ENCODE results near the gene SIRT2.
"Not testable (repeated sequence)": the region's sequence is repeated elsewhere in the genome, so short reads cannot be mapped to it uniquely, and the experiment has no call there.

SIRT2 gene

DNA sequence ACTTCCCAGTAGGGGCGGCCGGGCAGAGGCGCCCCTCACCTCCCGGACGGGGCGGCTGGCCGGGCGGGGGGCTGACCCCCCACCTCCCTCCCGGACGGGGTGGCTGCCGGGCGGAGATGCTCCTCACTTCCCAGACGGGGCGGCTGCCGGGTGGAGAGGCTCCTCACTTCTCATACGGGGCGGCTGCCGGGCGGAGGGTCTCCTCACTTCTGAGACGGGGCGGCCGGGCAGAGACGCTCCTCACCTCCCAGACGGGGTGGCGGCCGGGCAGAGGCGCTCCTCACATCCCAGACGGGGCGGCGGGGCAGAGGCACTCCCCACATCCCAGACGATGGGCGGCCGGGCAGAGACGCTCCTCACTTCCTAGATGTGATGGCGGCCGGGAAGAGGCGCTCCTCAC, 43.7 kb downstream of the SIRT2 start:
- not testable (repeated sequence) for H2AK5ac ChIP-seq (ENCODE audit: low read length, severe bottlenecking); H3K14ac ChIP-seq (ENCODE audit: low read length in 2 of 2); H2BK5ac ChIP-seq (ENCODE audit: low read depth, low read length, poor library complexity, severe bottlenecking); H3K27me3 ChIP-seq (ENCODE audit: control insufficient read depth in 1 of 2, insufficient read depth in 1 of 2, low read length in 2 of 2); H2BK12ac ChIP-seq (ENCODE audit: low read length in 2 of 2); H2BK120ac ChIP-seq (ENCODE audit: low read depth, low read length); H3K9ac ChIP-seq (ENCODE audit: low read length); H3K9me3 ChIP-seq (ENCODE audit: control insufficient read depth, low read length); H2BK15ac ChIP-seq (ENCODE audit: low read depth, poor library complexity, severe bottlenecking); H3K36me3 ChIP-seq (ENCODE audit: control insufficient read depth in 1 of 2, insufficient read depth in 2 of 2, low read depth in 1 of 2, low read length in 2 of 2); H3K18ac ChIP-seq (ENCODE audit: low read depth in 1 of 2, low read length in 2 of 2); H3K4me2 ChIP-seq (ENCODE audit: low read length, poor library complexity, severe bottlenecking); H4K91ac ChIP-seq (ENCODE audit: low read length); H2AFZ ChIP-seq (ENCODE audit: low read depth, low read length); H3K27ac ChIP-seq (ENCODE audit: low read length, poor library complexity, severe bottlenecking); H3K4me3 ChIP-seq (ENCODE audit: insufficient read depth in 1 of 2, low read depth in 1 of 2, low read length in 2 of 2); H3K23ac ChIP-seq (ENCODE audit: low read length in 2 of 2); DNase-seq; H3K79me1 ChIP-seq (replicated peaks; ENCODE audit: low read length, poor library complexity, severe bottlenecking); H3K4ac ChIP-seq (ENCODE audit: low read depth in 1 of 2, low read length in 2 of 2); H4K8ac ChIP-seq (ENCODE audit: low read length)
- 99% methylated on average over 20 of the region's 37 CpGs for WGBS
- H3K4me1 ChIP-seq (ENCODE audit: control insufficient read depth, insufficient read depth, low read depth, low read length) = peaks cover 15% of the 10 kb centered on the region

DNA sequence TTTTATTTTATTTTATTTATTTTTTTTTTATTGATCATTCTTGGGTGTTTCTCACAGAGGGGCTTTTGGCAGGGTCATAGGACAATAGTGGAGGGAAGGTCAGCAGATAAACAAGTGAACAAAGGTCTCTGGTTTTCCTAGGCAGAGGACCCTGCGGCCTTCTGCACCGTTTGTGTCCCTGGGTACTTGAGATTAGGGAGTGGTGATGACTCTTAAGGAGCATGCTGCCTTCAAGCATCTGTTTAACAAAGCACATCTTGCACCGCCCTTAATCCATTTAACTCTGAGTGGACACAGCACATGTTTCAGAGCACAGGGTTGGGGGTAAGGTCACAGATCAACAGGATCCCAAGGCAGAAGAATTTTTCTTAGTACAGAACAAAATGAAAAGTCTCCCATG, 44.5 kb downstream of the SIRT2 start:
- H2BK120ac ChIP-seq (ENCODE audit: low read depth, low read length); H3K9ac ChIP-seq (ENCODE audit: low read length); H3K4me3 ChIP-seq (ENCODE audit: insufficient read depth in 1 of 2, low read depth in 1 of 2, low read length in 2 of 2); H3K4ac ChIP-seq (ENCODE audit: low read depth in 1 of 2, low read length in 2 of 2); H4K8ac ChIP-seq (ENCODE audit: low read length); H3K27ac ChIP-seq (ENCODE audit: low read length, poor library complexity, severe bottlenecking); H4K91ac ChIP-seq (ENCODE audit: low read length); H3K27me3 ChIP-seq (ENCODE audit: control insufficient read depth in 1 of 2, insufficient read depth in 1 of 2, low read length in 2 of 2); H3K4me2 ChIP-seq (ENCODE audit: low read length, poor library complexity, severe bottlenecking); H2BK12ac ChIP-seq (ENCODE audit: low read length in 2 of 2); H2AFZ ChIP-seq (ENCODE audit: low read depth, low read length); H3K36me3 ChIP-seq (ENCODE audit: control insufficient read depth in 1 of 2, insufficient read depth in 2 of 2, low read depth in 1 of 2, low read length in 2 of 2); DNase-seq; H3K18ac ChIP-seq (ENCODE audit: low read depth in 1 of 2, low read length in 2 of 2); H2AK5ac ChIP-seq (ENCODE audit: low read length, severe bottlenecking); H2BK15ac ChIP-seq (ENCODE audit: low read depth, poor library complexity, severe bottlenecking); H3K79me1 ChIP-seq (replicated peaks; ENCODE audit: low read length, poor library complexity, severe bottlenecking); H3K14ac ChIP-seq (ENCODE audit: low read length in 2 of 2); H3K23ac ChIP-seq (ENCODE audit: low read length in 2 of 2); H3K9me3 ChIP-seq (ENCODE audit: control insufficient read depth, low read length); H2BK5ac ChIP-seq (ENCODE audit: low read depth, low read length, poor library complexity, severe bottlenecking): not testable (repeated sequence)
- WGBS = 27% methylated on average over 1 of the region's 3 CpGs
- peaks cover 15% of the 10 kb centered on the region for H3K4me1 ChIP-seq (ENCODE audit: control insufficient read depth, insufficient read depth, low read depth, low read length)

DNA sequence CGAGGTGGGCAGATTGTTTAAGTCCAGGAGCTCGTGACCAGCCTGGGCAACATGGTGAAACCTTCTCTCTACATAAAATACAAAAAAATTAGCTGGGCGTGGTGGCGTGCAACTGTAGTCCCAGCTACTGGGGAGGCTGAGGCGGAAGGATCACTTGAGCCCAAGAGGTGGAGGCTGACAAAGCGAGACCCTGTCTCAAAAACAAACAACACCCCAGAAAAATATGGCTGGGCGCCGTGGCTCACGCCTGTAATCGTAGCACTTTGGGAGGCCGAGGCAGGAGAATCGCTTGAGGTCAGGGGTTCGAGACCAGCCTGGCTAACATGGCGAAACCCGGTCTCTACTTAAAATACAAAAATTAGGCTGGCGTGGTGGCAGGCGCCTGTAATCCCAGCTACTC, 46.2 kb downstream of the SIRT2 start:
- Histone ChIP-seq H2BK5ac (ENCODE audit: low read depth, low read length, poor library complexity, severe bottlenecking) (no peak overlapping the region), H3K36me3 (ENCODE audit: control insufficient read depth in 1 of 2, insufficient read depth in 2 of 2, low read depth in 1 of 2, low read length in 2 of 2) (peaks cover 0 to 7% of the 10 kb centered on the region in 2 experiments), H2AK5ac (ENCODE audit: low read length, severe bottlenecking) (peak overlapping the region; percentile 20), H4K91ac (ENCODE audit: low read length) (no peak overlapping the region), H3K9me3 (ENCODE audit: control insufficient read depth, low read length) (no peaks in the 10 kb centered on the region), H2BK12ac (ENCODE audit: low read length in 2 of 2) (peak overlapping the region in 1 of 2 experiments; percentile 96), H2BK15ac (ENCODE audit: low read depth, poor library complexity, severe bottlenecking) (peak overlapping the region; percentile 57), H3K14ac (ENCODE audit: low read length in 2 of 2) (no peak overlapping the region), H3K4ac (ENCODE audit: low read depth in 1 of 2, low read length in 2 of 2) (no peak overlapping the region), H3K4me1 (ENCODE audit: control insufficient read depth, insufficient read depth, low read depth, low read length) (peaks cover 18% of the 10 kb centered on the region), H3K23ac (ENCODE audit: low read length in 2 of 2) (no peak overlapping the region), H3K18ac (ENCODE audit: low read depth in 1 of 2, low read length in 2 of 2) (no peak overlapping the region), H3K79me1 (replicated peaks; ENCODE audit: low read length, poor library complexity, severe bottlenecking) (peaks cover 1% of the 10 kb centered on the region), H2AFZ (ENCODE audit: low read depth, low read length) (peak overlapping the region; percentile 95), H3K9ac (ENCODE audit: low read length) (peak overlapping the region; percentile 91), H3K4me3 (ENCODE audit: insufficient read depth in 1 of 2, low read depth in 1 of 2, low read length in 2 of 2) (peak overlapping the region in 1 of 2 experiments; percentile 90), H3K4me2 (ENCODE audit: low read length, poor library complexity, severe bottlenecking) (peak overlapping the region; percentile 60), H3K27me3 (ENCODE audit: control insufficient read depth in 1 of 2, insufficient read depth in 1 of 2, low read length in 2 of 2) (no peaks in the 10 kb centered on the region), H4K8ac (ENCODE audit: low read length) (peak overlapping the region; percentile 22), H3K27ac (ENCODE audit: low read length, poor library complexity, severe bottlenecking) (peak overlapping the region; percentile 97), H2BK120ac (ENCODE audit: low read depth, low read length) (no peak overlapping the region)
- 92% methylated on average over 15 of the region's 17 CpGs for WGBS
- DNase-seq = no peak

DNA sequence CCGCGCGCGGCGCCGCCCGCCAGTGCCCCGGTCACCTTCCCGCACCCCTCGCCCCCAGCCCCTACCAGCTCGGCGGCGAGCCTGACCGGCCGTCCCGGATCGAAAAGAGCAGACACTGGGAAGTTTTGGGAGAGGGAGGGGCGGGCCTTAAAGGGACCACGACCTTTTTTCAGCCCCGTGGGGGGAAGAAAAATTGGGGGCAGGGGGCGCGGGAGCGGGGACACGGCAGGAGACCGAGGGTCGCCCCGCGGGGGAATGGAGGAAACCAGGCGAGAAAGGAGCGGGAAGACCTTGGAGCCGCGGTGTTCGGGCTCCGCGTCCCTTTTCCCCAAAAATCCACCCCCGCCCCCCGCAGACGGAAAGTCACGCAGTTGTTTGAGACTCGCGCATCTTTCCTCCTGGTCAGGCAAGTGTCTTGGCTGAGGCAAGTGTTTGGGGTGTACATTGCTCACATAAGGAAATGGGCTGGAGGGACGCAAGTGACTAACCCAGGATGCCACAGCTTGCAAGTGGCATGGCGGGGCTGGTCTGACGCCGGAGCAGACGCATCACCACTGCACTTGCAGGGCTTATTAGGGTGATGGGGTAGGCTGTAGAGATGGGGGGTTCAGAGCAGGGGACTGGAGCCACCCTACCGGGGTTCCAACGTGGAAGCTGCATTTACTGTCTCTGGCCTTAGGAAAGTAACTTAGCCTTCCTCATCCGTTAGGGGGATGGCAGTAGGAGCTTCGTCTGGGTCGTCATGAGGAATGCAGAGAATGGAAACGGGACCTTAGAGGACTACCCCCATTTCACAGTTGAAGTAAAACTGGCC, 47.0 kb downstream of the SIRT2 start:
- WGBS = 2% methylated on average over 36 of the region's 52 CpGs
- Histone ChIP-seq H3K18ac (ENCODE audit: low read depth in 1 of 2, low read length in 2 of 2) (peak overlapping the region; percentile 47 to 97), H3K4me3 (ENCODE audit: insufficient read depth in 1 of 2, low read depth in 1 of 2, low read length in 2 of 2) (peak overlapping the region; percentile 81 to 90)

More for the DNA sequence above, 47.0 kb downstream of the SIRT2 start:
- Histone ChIP-seq H2AK5ac (ENCODE audit: low read length, severe bottlenecking) (peak overlapping the region; percentile 20), H3K4me1 (ENCODE audit: control insufficient read depth, insufficient read depth, low read depth, low read length) (peaks cover 22% of the 10 kb centered on the region), H3K4me2 (ENCODE audit: low read length, poor library complexity, severe bottlenecking) (peak overlapping the region; percentile 60), H3K14ac (ENCODE audit: low read length in 2 of 2) (peak overlapping the region in 1 of 2 experiments; percentile 61), H2AFZ (ENCODE audit: low read depth, low read length) (peak overlapping the region; percentile 95), H3K27me3 (ENCODE audit: control insufficient read depth in 1 of 2, insufficient read depth in 1 of 2, low read length in 2 of 2) (no peaks in the 10 kb centered on the region), H3K4ac (ENCODE audit: low read depth in 1 of 2, low read length in 2 of 2) (peak overlapping the region; percentile 42 to 66), H4K8ac (ENCODE audit: low read length) (peak overlapping the region; percentile 93), H2BK5ac (ENCODE audit: low read depth, low read length, poor library complexity, severe bottlenecking) (peak overlapping the region; percentile 46), H2BK15ac (ENCODE audit: low read depth, poor library complexity, severe bottlenecking) (peak overlapping the region; percentile 96), H3K23ac (ENCODE audit: low read length in 2 of 2) (peak overlapping the region in 1 of 2 experiments; percentile 16), H3K36me3 (ENCODE audit: control insufficient read depth in 1 of 2, insufficient read depth in 2 of 2, low read depth in 1 of 2, low read length in 2 of 2) (peaks cover 4 to 8% of the 10 kb centered on the region in 2 experiments), H3K27ac (ENCODE audit: low read length, poor library complexity, severe bottlenecking) (peak overlapping the region; percentile 97), H2BK120ac (ENCODE audit: low read depth, low read length) (peak overlapping the region; percentile 95), H3K79me1 (replicated peaks; ENCODE audit: low read length, poor library complexity, severe bottlenecking) (peaks cover 1% of the 10 kb centered on the region), H2BK12ac (ENCODE audit: low read length in 2 of 2) (peak overlapping the region; percentile 18 to 96), H3K9ac (ENCODE audit: low read length) (peak overlapping the region; percentile 91), H3K9me3 (ENCODE audit: control insufficient read depth, low read length) (no peaks in the 10 kb centered on the region), H4K91ac (ENCODE audit: low read length) (peak overlapping the region; percentile 65)
- DNase-seq = peak; percentile 80

All from mesenchymal stem cell (in vitro differentiated cells and primary cell).